HG02840 (cell line): ENCODE results near the gene CCDC192.

ENCODE experiments used
- ATAC-seq: cut with Tn5 transposase; IDR thresholded peaks from one replicate; pipeline ENCODE4 v1.9.1; 2021; ENCODE audit warnings: mild to moderate bottlenecking, moderate library complexity, moderate number of reproducible peaks; ENCODE audit not compliant: unreplicated experiment, low FRiP score

Gene CCDC192

GRCh38 chr5:127871503-127872153 is 168.4 kb downstream of the CCDC192 start:
- ATAC-seq = no peak

DNA sequence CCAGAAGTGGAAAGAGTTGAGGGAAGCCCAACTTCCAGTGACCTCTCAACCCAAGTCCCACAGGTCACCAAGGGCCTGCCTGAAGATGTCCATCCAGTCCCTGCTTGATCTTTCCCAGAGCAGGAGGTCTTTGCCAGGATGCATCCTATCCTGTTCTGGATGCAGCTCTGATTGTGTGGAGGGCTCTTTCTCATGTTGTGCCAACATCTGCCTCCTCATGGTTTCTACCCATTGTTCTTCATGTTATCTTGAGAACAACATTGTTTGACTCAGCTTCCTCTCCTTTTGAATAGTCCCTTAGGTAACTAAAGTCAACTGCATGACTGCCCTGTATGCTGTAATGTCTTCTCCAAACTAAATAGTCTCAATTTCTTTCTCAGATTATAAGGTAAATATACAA is 169.3 kb downstream of the CCDC192 start:
- no peak for ATAC-seq

DNA sequence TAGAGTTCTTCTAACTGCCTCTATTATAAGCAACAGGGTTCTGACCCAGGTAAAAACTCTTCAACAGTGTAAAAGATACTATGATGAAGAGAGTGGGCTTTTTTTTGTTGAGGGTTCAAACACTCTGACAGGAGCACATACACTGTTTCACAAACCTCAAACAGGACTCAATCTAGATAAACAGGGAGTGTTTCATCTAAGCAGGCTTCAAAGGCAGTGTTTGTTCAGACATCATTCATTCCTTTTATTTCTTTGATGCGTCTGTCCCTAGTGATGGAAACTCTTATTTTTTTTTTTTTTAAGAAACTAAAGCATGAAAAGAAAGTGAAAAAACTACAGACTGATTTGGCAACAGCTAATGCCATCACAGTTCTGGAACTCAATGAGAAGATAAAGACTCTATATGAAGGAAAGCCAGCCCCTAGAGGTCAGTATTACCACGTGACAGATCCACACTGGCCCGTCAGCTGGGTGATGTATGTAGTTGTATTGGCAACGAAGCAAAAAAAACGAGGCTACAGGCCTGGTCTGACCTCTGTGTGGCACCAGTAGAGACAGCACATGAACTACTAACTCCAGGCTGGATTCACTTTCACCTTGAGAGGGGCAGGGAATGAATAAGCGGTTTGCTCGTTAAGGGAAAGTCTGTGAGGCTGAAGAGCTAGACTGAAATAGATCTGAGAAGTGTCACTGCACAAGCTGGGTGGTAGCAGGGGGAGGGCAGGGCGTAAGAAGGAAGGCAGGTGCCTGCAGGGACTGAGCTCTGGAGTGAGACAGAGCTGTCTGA is 172.2 kb downstream of the CCDC192 start:
- peak; percentile 79 for ATAC-seq

- ATAC-seq = no peak
Observed at GRCh38 chr5:127876384-127876783, 173.2 kb downstream of the CCDC192 start.

GRCh38 chr5:127878174-127878750 is 175.1 kb downstream of the CCDC192 start:
- no peak for ATAC-seq

- ATAC-seq = no peak
Observed at GRCh38 chr5:127884416-127884815, 181.2 kb downstream of the CCDC192 start.

DNA sequence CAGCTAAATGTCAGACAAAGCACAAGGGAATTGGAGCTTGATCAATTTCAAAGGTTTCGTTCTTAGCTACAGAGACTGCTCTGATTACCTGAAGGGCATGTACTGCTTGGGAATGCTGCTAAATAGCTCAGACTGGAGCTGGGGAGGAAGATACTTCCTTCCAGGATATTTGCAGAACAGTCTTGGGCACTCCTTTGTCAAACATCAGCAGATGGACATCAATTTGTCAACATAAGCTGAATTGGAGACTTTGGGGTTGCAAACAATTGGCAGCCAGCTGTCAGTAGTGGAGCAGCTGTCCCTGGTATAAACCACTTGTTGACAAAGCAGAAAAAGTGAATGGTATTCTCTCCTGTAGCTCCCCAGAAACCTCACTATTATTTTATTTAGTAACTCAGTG is 182.0 kb downstream of the CCDC192 start:
- ATAC-seq = no peak

DNA sequence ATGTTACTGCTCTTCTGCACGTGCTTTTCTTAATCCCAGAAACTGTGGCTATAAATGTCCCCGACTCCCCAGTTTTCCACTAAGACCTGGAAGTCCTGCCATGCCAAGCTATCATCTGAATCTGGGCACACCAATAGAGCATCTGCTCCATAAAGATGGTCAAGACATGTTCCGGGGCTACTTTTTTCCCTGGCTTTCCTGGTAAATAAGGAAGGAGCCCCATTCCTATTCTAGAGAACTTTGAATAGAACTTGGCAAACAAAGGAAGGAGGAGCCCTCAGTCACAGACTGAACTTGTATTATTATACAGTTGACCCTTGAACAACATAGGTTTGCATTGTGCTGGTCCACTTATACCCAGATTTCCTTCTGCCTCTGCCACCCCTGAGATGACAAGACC is 182.9 kb downstream of the CCDC192 start:
- ATAC-seq = no peak

- no peak for ATAC-seq
Observed at GRCh38 chr5:127887282-127887681, 184.1 kb downstream of the CCDC192 start.

GRCh38 chr5:127891942-127892341 is 188.8 kb downstream of the CCDC192 start:
- ATAC-seq = no peak

- ATAC-seq = no peak
Observed at GRCh38 chr5:127892467-127893207, 189.4 kb downstream of the CCDC192 start.

DNA sequence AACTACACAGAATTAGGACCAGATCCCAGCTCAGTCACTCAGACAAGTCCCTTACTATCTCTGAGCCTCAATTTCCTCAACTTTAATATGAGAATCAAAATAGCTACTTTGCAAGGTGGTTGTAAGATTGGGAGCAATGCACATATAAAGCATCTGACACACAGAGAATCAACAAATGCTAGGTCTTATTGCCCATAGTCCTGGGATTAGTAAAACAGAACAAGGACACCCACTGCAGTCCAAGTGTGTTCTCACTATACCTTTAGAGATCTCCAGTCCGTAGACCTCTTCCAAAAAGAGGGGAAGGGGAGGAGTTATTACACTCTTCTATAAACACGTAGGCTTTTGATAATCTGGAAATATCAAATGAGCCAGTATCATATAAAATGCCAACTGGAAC is 190.0 kb downstream of the CCDC192 start:
- no peak for ATAC-seq

DNA sequence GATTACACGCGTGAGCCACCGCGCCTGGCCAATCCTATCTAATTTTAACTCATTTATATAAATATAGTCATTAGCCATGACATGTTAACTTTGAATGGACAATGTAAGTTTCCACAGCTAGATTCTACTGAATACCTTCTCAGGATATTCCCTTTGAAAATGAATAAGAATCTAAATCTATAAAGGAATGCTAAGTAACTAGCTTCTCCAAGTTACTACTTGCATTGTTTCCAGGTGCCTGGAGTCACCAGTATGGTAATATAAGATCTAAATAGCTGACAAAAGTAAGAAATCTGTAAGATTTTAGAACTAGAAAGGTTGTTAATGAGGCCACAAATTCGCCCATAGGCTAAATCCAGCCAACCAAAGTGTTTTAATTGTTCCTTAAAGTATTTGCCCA is 191.3 kb downstream of the CCDC192 start:
- no peak for ATAC-seq

DNA sequence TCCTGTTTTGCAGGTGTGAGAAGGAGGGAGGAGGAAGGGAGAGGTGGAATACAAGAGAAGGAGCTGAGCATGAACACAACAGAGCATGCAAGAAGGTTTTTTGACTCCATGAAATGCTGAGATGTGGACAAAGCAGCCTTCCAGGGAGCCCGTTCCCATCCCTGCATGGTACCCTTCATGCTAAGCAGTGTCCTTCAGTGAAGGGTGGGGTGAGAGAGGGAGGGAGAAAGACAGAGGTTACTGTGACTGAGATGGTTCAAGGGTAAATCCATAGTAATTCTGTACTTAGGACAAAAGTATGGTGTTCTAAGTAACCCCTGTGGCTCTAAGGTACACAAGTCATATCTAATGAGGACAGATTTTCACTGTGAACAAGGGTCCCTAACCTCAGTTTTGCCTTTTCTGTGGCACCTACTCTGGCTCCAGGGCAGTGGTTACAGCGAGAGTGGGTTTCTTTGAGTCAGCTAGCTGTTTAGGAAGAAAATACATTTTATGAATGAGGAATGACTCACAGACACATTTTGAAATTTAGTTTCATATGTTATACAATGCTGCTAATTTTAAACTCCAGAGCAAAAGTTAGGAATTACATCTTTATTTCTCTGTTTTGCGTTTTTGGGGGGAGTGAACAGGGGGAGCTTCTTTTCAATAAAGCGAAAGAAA is 195.5 kb downstream of the CCDC192 start:
- no peak for ATAC-seq

- no peak for ATAC-seq
Observed at GRCh38 chr5:127899214-127899610, 196.0 kb downstream of the CCDC192 start.

DNA sequence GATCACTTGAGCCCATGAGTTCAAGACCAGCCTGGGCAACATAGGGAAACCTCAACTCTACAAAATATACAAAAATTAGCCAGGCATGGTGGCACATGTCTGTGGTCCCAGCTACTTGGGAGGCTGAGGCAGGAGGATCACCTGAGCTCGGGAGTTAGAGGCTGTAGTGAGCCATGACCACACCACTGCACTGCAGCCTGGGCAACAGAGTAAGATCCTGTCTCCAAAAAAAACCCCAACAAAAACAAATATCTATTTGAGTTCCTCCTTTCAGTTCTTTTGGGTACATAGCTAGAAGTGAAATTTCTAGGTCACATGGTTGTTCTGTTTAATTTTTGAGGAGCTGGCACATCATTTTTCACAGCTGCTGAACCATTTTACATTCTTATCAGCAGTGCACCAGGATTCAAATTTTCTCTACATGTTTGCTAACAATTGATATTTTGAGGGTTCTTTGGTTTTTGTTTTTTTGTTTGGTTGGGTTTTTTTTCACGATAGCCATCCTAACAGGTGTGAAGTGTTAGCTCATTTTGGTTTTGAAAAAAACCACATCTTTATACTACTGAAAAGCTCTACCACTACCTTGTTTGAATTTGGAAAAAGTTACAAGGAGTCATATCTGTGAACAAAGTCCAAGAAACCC is 203.5 kb downstream of the CCDC192 start:
- no peak for ATAC-seq

DNA sequence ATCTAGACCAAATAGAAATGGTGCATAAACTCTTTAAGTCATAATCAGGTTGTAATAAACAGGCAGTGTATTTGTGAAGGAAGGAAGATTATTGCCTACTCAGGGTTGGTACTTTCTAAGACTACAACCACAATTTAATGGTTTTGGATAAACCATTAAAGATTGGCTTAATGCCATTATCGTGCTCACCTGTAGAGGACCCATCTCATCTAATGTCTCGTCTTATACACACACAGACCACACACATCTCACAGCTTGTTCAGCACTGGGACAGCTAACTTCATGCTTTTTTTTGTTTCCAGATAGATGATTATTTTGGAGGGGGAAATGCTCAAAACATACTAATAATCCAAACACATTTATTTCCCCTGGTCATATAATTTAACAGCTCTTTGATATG is 204.7 kb downstream of the CCDC192 start:
- ATAC-seq = no peak

GRCh38 chr5:127909066-127909465 is 205.9 kb downstream of the CCDC192 start:
- peak; percentile 64 for ATAC-seq

GRCh38 chr5:127909821-127910220 is 206.6 kb downstream of the CCDC192 start:
- ATAC-seq = no peak

GRCh38 chr5:127910307-127910956 is 207.2 kb downstream of the CCDC192 start:
- ATAC-seq = no peak
